Dermis microvascular lymphatic vessel endothelial cell (primary cell): ENCODE data around the gene SLC27A5. TPM values are rescaled to one million over a fixed set of nuclear protein-coding genes. Genes with fewer than 3 reads are reported as not detected.
"Not testable (repeated sequence)": the region's sequence is repeated elsewhere in the genome, so short reads cannot be mapped to it uniquely, and the experiment has no call there.

Experiments
- DNase-seq, 2 donors: peaks; one replicate each; pipeline versions ENCODE4 v3.0.0 to v3.0.0-alpha.2; 2010; ENCODE audit warnings: low read depth in 2 of 2
- total RNA-seq: library from RNA; depleted of rRNA; stranded (reverse); fragments of >200 nt; gene quantifications from 2 replicates; pipeline ENCODE4 v1.2.1, GENCODE V29; 2014

Gene SLC27A5
- total RNA-seq, 1 donor from 2014 or later, result 10.9 TPM

GRCh38 chr19:58469241-58470013, 42.4 kb downstream of the SLC27A5 start:
- no peak for DNase-seq

DNA sequence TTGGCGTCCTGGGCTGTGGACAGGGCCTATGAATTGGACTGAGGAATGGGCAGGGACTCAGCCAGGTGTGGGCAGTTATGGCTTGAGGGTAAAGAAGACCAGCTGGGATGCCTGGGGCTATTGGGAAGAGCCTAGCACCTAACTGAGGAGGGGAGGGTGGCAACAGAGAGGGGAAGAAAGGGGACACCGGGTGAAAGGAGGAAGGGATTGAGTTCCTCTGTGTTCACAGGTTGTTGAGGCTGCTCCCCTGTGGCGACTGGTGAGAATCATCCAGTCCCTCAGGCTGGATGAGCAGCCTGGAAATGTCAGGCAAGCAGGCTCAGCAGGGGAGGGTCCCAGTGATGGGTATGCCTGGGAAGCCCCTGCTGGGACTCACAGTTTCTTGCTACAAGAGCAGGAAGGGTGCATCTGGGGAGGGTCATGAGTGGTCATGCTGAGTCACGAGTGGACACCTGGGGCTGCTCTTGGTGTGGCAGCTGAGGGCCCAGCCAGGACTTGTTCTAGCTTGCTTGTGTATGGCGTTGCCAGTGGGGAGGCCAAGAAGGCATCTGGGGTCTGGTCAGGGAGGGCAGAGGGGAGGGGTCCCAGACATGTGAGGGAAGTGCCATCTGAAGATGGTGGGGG, 43.5 kb downstream of the SLC27A5 start:
- DNase-seq, result peak in 1 of 2 donors; percentile 10

GRCh38 chr19:58466760-58467589, 44.8 kb downstream of the SLC27A5 start, which contains the start of gene ZNF324:
TSS of gene ZNF324 (plus strand) at chr19:58467080. CDS start at chr19:58469186, 2,106 bp downstream.
- peak; percentile 95 to 98 for DNase-seq

DNA sequence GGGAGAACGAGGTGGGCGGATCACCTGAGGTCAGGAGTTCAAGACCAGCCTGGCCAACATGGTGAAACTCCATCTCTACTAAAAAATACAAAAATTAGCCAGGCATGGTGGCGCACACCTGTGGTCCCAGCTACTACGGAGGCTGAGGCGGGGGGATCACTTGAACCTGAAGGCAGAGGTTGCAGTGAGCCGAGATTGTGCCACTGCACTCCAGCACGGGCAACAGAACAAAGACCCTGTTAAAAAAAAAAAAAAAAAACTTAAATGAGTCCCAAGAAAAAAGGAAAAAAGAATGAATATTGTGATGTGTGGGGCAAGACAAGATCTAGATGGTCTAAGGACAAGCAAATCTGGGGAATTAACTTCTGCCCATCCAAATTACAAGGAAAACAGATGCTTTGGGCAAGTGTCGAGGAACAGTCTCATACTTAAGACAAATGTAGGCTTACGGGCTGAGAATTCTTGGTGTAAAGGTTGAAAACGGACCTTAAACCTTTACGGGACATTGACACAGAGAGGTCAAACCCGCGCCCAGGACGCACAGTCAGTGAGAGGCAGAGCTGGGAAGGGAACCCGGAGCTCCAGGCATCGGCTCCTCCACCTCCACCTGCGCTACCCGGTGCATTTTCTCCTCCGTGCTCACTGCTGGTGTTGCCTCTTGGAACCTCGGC, 45.6 kb downstream of the SLC27A5 start:
- no peak for DNase-seq

DNA sequence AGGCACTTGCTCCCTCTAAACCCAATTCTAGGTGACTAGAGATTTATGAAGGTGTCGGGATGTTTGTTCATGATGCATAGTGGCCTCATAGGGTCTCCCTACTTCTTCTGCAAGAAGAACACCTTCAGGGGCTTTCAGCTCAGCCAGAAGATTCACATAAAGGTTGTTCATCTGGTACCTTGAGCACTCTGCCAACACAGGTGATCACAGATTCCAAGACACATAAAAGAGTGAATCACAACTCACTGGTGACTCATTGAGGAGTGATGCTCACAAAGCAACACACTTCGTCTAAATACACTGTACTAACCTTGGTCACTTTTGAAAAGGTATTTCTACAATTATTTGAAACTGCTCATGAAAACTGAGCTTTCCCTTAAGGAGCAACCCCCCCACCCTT, 51.8 kb downstream of the SLC27A5 start:
- DNase-seq, result no peak

- DNase-seq, result no peak
Measured at GRCh38 chr19:58456111-58456510, 55.7 kb downstream of the SLC27A5 start.

GRCh38 chr19:58455306-58455705, 56.5 kb downstream of the SLC27A5 start:
- DNase-seq, result no peak

DNA sequence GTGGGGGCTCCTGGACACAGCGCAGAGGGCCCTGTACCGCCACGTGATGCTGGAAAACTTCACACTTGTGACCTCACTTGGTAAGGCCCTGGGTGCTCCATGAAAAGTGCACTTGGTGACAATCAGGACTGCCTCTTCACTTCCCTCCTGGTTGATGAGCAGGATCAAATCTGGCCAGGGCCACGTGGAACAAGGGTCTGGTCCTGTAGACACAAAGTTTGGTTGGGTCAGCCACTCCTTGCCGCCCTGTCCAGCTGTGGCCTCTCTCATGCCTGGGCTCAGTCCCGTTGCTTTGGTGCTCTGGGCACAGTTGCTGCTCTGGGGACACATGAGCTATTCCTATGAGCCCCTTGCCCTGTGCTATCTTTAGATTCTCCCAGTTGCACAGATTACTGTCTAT, 58.0 kb downstream of the SLC27A5 start:
- DNase-seq, result no peak

GRCh38 chr19:58451358-58452101, 60.3 kb downstream of the SLC27A5 start, which contains the start of gene ZNF324B:
TSS of gene ZNF324B (plus strand) at chr19:58451622. CDS start at chr19:58453702, 2,080 bp downstream.
- DNase-seq, result peak; percentile 92 to 97

- DNase-seq, result peak in 1 of 2 donors; percentile 21
Measured at GRCh38 chr19:58450856-58451357, 60.9 kb downstream of the SLC27A5 start.

DNA sequence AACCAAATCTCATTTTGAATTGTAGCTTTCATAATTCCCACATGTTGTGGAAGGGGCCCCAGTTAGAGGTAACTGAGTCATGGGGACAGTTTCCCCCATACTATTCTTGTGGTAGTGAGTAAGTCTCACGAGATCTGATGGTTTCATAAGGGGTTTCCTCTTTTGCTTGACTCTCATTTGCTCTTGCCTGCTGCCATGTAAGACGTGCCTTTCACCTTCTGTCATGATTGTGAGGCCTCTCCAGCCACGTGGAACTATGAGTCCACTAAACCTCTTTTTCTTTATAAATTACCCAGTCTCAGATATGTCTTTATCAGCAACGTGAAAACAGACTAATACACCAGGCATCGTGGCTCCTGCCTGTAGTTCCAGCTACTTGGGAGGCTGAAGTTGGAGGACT, 61.8 kb downstream of the SLC27A5 start:
- not testable (repeated sequence) for DNase-seq

GRCh38 chr19:58448860-58449259, 62.9 kb downstream of the SLC27A5 start:
- DNase-seq, result not testable (repeated sequence)

Other genes with a start within 250 kb of the SLC27A5 start
- gene ZNF8, start 233.0 kb downstream of the SLC27A5 start, total RNA-seq, result 3.0 and 4.8 TPM in 2 replicates
- 11.4 and 18.7 TPM in 2 replicates for gene ERVK3-1, start 206.6 kb downstream of the SLC27A5 start, total RNA-seq
- gene ZSCAN22, start 185.0 kb downstream of the SLC27A5 start, total RNA-seq, result 1.7 and 2.4 TPM in 2 replicates
- gene A1BG, start 158.5 kb downstream of the SLC27A5 start, total RNA-seq, result 4.3 and 5.4 TPM in 2 replicates
- gene ZNF497, start 149.2 kb downstream of the SLC27A5 start, total RNA-seq, result 0.51 and 0.89 TPM in 2 replicates
- 1.7 and 3.7 TPM in 2 replicates for gene ZNF837, start 131.0 kb downstream of the SLC27A5 start, total RNA-seq
- gene RPS5, start 124.7 kb downstream of the SLC27A5 start, total RNA-seq, result 2,588 and 2,654 TPM in 2 replicates
- gene RNF225, start 116.3 kb downstream of the SLC27A5 start, total RNA-seq, result not detected in 2 replicates
- 7.7 and 9.5 TPM in 2 replicates for gene ZNF584, start 103.3 kb downstream of the SLC27A5 start, total RNA-seq
- gene ZNF132, start 71.8 kb downstream of the SLC27A5 start, total RNA-seq, result 4.1 and 6.2 TPM in 2 replicates
- 6.0 and 7.6 TPM in 2 replicates for gene ZNF324B, start 60.4 kb downstream of the SLC27A5 start, total RNA-seq
- gene ZNF324, start 44.9 kb downstream of the SLC27A5 start, total RNA-seq, result 8.9 and 12.4 TPM in 2 replicates
- gene ZNF446, start 35.6 kb downstream of the SLC27A5 start, total RNA-seq, result 3.2 and 5.7 TPM in 2 replicates
- 3.5 and 5.7 TPM in 2 replicates for gene ZBTB45, start 7.8 kb upstream of the SLC27A5 start, total RNA-seq
- gene TRIM28, start 32.1 kb upstream of the SLC27A5 start, total RNA-seq, result 339 and 348 TPM in 2 replicates
- 90.8 and 112 TPM in 2 replicates for gene CHMP2A, start 43.1 kb upstream of the SLC27A5 start, total RNA-seq
- gene UBE2M, start 46.6 kb upstream of the SLC27A5 start, total RNA-seq, result 60.4 and 80.1 TPM in 2 replicates
- 5.1 and 11.1 TPM in 2 replicates for gene MZF1, start 61.3 kb upstream of the SLC27A5 start, total RNA-seq